Activated T-helper 17 cell treated with anti-CD3 and anti-CD28 coated beads, Interleukin-2, amount 50 U/mL, for 72 hours (primary cell): ENCODE measurements around the gene ALDH2. TPM values are rescaled to one million over a fixed set of nuclear protein-coding genes. Genes with fewer than 3 reads are reported as not detected.
A peak's percentile ranks its signal among the peaks of the same experiment; 100 is the strongest.
"Not testable (repeated sequence)": the region's sequence is repeated elsewhere in the genome, so short reads cannot be mapped to it uniquely, and the experiment has no call there.

Source experiments
- ATAC-seq: fragments of 150-1000 bp; cut with Tn5 transposase; replicated peaks from 2 replicates; pipeline ENCODE4 v1.10.0; 2021; ENCODE audit warnings: mild to moderate bottlenecking, moderate library complexity
- H3K27ac Mint-ChIP-seq: one replicate; pipeline ENCODE4 v1.8.0; 2022; ENCODE audit warnings: mixed read lengths
- H3K27me3 Mint-ChIP-seq: one replicate; pipeline ENCODE4 v1.8.0; 2022; ENCODE audit warnings: mixed read lengths
- H3K36me3 Mint-ChIP-seq: one replicate; pipeline ENCODE4 v1.8.0; 2022; ENCODE audit warnings: low read depth, mild to moderate bottlenecking, mixed read lengths
- H3K4me1 Mint-ChIP-seq: one replicate; pipeline ENCODE4 v1.8.0; 2022; ENCODE audit warnings: mixed read lengths
- H3K4me3 Mint-ChIP-seq: one replicate; pipeline ENCODE4 v1.8.0; 2022; ENCODE audit warnings: mild to moderate bottlenecking, mixed read lengths
- H3K9me3 Mint-ChIP-seq: one replicate; pipeline ENCODE4 v1.8.0; 2022; ENCODE audit warnings: mixed read lengths
- total RNA-seq, 2 donors: library from RNA; stranded (reverse); gene quantifications; one replicate each; pipeline ENCODE4 v1.2.3, GENCODE V29; 2022

ALDH2 gene
- total RNA-seq, 2 donors from 2014 or later: 0.43 to 2.0 TPM

- ATAC-seq: no peak
- Mint-ChIP-seq H3K27ac (no peak overlapping the region), H3K4me1 (no peaks in the 10 kb centered on the region), H3K36me3 (no peaks in the 10 kb centered on the region), H3K4me3 (no peak overlapping the region), H3K27me3 (no peaks in the 10 kb centered on the region), H3K9me3 (no peaks in the 10 kb centered on the region)
Measured at GRCh38 chr12:111789779-111790178, 23.0 kb downstream of the ALDH2 start.

DNA sequence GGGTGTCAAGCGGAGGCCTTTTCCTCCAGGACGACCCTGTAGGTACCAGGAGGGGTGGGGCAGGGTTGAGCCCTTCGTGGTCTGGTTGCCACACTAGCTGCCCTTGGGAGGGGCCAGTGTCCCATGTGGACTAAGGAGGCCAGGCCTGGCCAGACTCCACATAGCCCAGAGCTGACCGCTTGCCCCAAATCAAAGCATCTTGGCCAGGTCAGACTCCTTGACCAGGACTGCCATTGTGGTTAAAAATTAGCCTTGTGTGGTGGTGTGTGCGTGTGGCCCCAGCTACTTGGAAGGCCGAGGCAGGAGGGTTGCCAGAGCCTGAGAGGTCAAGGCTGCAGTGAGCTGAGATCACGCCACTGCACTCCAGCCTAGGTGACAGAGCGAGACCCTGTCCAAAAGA, 24.8 kb downstream of the ALDH2 start:
- Mint-ChIP-seq H3K4me1 (no peaks in the 10 kb centered on the region), H3K36me3 (no peaks in the 10 kb centered on the region), H3K9me3 (no peaks in the 10 kb centered on the region), H3K27ac (no peak overlapping the region), H3K4me3 (no peak overlapping the region), H3K27me3 (no peaks in the 10 kb centered on the region)
- no peak for ATAC-seq

DNA sequence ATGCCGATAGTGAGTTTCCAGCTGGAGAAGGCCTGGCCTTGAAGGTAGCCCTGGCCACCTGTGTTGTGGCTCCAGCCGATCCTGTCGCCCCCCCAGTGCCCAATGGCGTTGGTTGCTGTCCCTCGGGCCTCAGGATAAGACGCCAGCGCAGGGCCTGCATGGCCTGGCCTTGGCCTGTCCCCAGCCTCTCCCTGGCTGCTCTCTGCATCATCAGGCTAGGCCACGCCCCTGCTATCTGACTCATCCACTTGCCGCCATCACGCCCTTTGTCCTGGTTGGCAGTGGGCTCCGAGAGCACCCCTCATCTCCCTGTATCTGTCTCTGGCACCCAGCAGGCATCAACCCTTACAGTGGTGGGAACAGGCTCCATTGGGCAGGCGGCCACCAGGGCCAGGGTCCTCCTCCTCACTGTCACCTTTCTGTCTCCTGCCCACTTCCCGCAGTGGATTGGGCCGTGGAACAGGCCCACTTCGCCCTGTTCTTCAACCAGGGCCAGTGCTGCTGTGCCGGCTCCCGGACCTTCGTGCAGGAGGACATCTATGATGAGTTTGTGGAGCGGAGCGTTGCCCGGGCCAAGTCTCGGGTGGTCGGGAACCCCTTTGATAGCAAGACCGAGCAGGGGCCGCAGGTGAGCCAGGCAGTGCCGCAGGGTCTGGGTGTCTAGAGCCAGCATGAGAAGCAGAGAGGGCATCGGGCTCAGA, 25.6 kb downstream of the ALDH2 start:
- ATAC-seq: no peak
- no peak overlapping the region for H3K27ac Mint-ChIP-seq
- no peaks in the 10 kb centered on the region for H3K36me3 Mint-ChIP-seq
- H3K4me3 Mint-ChIP-seq: no peak overlapping the region
- H3K4me1 Mint-ChIP-seq: no peaks in the 10 kb centered on the region
- no peaks in the 10 kb centered on the region for H3K9me3 Mint-ChIP-seq
- H3K27me3 Mint-ChIP-seq: no peaks in the 10 kb centered on the region

GRCh38 chr12:111792856-111793235, 26.1 kb downstream of the ALDH2 start:
- H3K36me3 Mint-ChIP-seq: no peaks in the 10 kb centered on the region
- ATAC-seq: no peak

GRCh38 chr12:111798182-111798581, 31.4 kb downstream of the ALDH2 start:
- no peaks in the 10 kb centered on the region for H3K27me3 Mint-ChIP-seq
- H3K27ac Mint-ChIP-seq: no peak overlapping the region
- no peak overlapping the region for H3K4me3 Mint-ChIP-seq
- H3K36me3 Mint-ChIP-seq: no peaks in the 10 kb centered on the region
- H3K4me1 Mint-ChIP-seq: no peaks in the 10 kb centered on the region
- no peaks in the 10 kb centered on the region for H3K9me3 Mint-ChIP-seq
- ATAC-seq: no peak

More at GRCh38 chr12:111792856-111793235, 26.1 kb downstream of the ALDH2 start:
- H3K4me1 Mint-ChIP-seq: no peaks in the 10 kb centered on the region
- no peaks in the 10 kb centered on the region for H3K27me3 Mint-ChIP-seq
- no peaks in the 10 kb centered on the region for H3K9me3 Mint-ChIP-seq
- no peak overlapping the region for H3K27ac Mint-ChIP-seq
- H3K4me3 Mint-ChIP-seq: no peak overlapping the region

- Mint-ChIP-seq H3K9me3 (no peaks in the 10 kb centered on the region), H3K27ac (no peak overlapping the region), H3K27me3 (no peaks in the 10 kb centered on the region), H3K4me1 (no peaks in the 10 kb centered on the region), H3K4me3 (no peak overlapping the region), H3K36me3 (no peaks in the 10 kb centered on the region)
- ATAC-seq: no peak
Measured at GRCh38 chr12:111799758-111800157, 33.0 kb downstream of the ALDH2 start.

DNA sequence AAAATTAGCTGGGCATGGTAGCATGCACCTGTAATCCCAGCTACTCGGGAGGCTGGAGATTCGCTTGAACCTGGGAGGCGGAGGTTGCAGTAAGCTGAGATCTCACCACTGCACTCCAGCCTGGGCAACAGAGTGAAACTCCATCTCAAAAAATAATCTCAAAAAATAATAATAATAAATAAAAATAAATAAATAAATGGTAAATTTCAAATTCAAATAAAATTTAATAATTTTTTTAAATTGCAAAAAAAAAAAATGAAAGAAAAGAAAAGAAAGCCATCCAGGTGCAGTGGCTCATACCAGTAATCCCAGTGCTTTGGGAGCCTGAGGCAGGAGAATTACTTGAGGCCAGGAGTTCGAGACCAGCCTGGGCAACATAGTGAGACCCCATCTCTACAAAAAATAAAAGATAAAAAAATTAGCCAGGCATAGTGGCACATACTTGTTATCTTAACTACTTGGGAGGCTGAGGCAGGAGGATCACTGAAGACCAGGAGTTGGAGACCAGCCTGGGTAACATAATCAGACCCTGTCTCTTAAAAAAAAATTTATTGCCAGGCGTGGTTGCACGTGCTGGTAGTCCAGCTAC, 36.4 kb downstream of the ALDH2 start:
- H3K27me3 Mint-ChIP-seq: no peaks in the 10 kb centered on the region
- H3K4me1 Mint-ChIP-seq: no peaks in the 10 kb centered on the region
- no peaks in the 10 kb centered on the region for H3K9me3 Mint-ChIP-seq
- no peaks in the 10 kb centered on the region for H3K36me3 Mint-ChIP-seq
- no peak overlapping the region for H3K4me3 Mint-ChIP-seq
- ATAC-seq: no peak
- H3K27ac Mint-ChIP-seq: no peak overlapping the region

DNA sequence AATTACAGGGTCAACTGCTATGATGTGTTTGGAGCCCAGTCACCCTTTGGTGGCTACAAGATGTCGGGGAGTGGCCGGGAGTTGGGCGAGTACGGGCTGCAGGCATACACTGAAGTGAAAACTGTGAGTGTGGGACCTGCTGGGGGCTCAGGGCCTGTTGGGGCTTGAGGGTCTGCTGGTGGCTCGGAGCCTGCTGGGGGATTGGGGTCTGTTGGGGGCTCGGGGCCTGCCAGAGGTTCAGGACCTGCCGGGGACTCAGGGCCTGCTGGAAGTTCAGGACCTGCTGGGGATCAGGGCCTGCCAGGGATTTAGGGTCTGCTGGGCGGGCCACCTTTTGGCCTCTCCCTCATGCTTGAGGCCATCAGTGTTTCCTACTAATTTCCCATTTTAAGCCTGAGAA, 37.1 kb downstream of the ALDH2 start:
- ATAC-seq: no peak
- Mint-ChIP-seq H3K27ac (no peak overlapping the region), H3K4me1 (no peaks in the 10 kb centered on the region), H3K9me3 (no peaks in the 10 kb centered on the region), H3K4me3 (no peak overlapping the region), H3K27me3 (no peaks in the 10 kb centered on the region), H3K36me3 (no peaks in the 10 kb centered on the region)

- no peak overlapping the region for H3K4me3 Mint-ChIP-seq
- no peak for ATAC-seq
- no peaks in the 10 kb centered on the region for H3K36me3 Mint-ChIP-seq
- no peaks in the 10 kb centered on the region for H3K9me3 Mint-ChIP-seq
- no peak overlapping the region for H3K27ac Mint-ChIP-seq
- H3K27me3 Mint-ChIP-seq: no peaks in the 10 kb centered on the region
- H3K4me1 Mint-ChIP-seq: no peaks in the 10 kb centered on the region
Measured at GRCh38 chr12:111806304-111806703, 39.6 kb downstream of the ALDH2 start.

GRCh38 chr12:111807232-111807631, 40.5 kb downstream of the ALDH2 start:
- H3K27me3 Mint-ChIP-seq: no peaks in the 10 kb centered on the region
- no peak for ATAC-seq
- no peak overlapping the region for H3K27ac Mint-ChIP-seq
- H3K4me1 Mint-ChIP-seq: no peaks in the 10 kb centered on the region
- no peak overlapping the region for H3K4me3 Mint-ChIP-seq
- H3K9me3 Mint-ChIP-seq: no peaks in the 10 kb centered on the region
- no peaks in the 10 kb centered on the region for H3K36me3 Mint-ChIP-seq

DNA sequence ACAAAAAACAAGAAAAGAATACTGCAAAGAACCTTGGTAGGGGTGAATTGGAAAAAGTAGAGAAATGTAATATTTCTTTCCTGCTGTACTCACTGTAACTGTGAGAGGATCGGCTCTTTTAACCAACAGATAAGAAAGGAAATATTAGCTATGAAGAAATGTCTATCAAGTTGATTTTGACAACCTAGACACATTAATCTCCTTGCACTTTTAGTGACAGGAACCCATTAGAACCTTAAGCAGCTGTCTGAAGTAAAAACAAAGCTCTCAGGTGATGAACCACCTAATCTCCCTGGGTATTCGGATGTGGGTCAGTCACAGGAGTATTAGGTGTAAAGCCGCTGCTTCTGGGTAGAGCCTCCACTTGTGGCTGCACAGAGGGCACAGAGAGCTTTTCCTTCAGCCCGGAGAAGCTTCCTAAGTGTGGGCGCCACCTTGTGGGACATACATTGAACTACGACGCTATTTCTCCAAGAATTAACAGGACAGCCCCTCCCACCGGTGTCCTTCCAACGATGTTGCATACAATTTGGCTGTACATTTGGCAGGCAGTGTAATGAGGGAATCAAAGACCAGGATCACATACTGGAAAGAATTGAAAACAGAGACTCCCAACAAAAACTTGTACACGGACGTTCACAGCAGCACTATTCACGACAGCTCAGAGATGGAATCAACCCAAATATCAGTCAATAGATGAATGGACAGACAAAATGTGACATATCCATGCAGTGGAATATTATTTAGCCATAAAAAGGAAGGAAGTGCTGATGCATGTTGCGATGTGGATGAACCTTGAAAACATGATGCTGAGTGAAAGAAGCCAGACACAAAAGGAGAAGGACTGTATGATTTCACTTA, 46.4 kb downstream of the ALDH2 start:
- no peaks in the 10 kb centered on the region for H3K36me3 Mint-ChIP-seq
- no peak overlapping the region for H3K4me3 Mint-ChIP-seq
- H3K27me3 Mint-ChIP-seq: no peaks in the 10 kb centered on the region
- H3K4me1 Mint-ChIP-seq: peaks cover 6% of the 10 kb centered on the region
- peak; percentile 90 for ATAC-seq
- H3K27ac Mint-ChIP-seq: no peak overlapping the region
- H3K9me3 Mint-ChIP-seq: no peaks in the 10 kb centered on the region

DNA sequence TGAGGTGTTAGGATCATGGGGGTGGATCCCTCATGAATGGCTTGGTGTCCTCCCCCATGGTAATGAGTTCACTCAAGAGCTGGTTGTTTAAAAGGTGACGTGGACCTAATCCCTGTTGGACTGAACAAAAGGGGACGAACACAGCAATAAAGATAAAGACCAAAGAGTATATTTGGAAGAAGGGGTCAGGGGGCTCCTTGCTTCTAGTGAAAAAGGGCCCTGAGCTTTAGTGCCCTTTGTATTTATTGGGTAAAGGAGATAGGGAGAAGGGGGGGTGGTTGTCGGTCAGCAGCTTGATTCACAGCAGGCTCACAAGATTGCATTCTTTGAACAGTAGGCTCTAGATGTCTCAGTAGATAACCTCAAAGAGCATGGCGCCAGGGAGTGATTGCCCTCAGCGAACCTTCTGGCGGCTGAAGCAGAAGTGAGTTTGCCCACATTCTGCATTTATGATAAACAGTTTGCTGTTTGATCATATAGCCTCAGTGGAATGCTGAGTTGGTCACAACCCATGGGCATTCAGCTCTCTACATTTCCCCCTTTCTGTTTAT, 49.4 kb downstream of the ALDH2 start:
- Mint-ChIP-seq H3K4me3 (no peak overlapping the region), H3K27ac (no peak overlapping the region), H3K9me3 (no peaks in the 10 kb centered on the region), H3K27me3 (peaks cover 4% of the 10 kb centered on the region), H3K36me3 (no peaks in the 10 kb centered on the region), H3K4me1 (peaks cover 6% of the 10 kb centered on the region)
- no peak for ATAC-seq

DNA sequence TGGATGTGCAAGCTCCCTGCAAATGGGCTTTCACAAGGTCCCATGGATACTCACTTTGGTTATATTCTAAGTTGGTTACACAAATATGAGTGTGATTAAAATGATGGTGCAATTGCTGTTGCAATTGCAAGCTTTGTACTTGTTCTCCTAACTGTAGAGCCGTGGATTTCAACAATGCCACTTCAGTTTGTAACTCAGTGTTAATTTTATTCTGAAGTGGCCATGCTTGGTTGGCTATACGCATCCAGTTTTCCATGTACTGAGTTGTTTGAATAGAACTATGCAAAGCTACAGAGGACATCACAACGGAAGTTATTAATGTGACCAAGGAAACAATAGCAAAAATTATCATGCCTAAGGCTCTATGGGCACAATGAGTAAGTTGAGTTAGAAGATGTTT, 50.2 kb downstream of the ALDH2 start:
- H3K9me3 Mint-ChIP-seq, H3K4me3 Mint-ChIP-seq, ATAC-seq, H3K4me1 Mint-ChIP-seq, H3K27me3 Mint-ChIP-seq, H3K27ac Mint-ChIP-seq, H3K36me3 Mint-ChIP-seq: not testable (repeated sequence)

DNA sequence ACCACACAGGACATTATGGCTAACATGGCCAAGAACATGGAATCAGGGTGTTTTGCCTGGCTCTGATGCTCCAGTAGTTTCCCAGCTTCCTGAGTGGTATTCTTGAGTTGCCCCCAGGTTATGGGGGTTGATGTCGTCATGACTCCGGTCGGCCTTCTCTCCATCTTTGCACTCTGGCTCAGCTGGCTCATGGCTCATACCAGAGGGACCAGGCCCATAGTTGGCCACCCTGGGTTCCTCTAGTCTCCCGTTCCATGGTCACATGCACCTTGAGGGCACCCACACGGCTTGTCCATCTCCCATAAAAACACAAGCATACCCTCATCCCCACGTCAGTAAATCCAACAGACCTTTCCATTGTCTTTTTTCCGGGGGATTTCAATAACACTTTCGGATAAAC, 51.6 kb downstream of the ALDH2 start:
- Mint-ChIP-seq H3K27me3 (peaks cover 4% of the 10 kb centered on the region), H3K9me3 (no peaks in the 10 kb centered on the region), H3K36me3 (no peaks in the 10 kb centered on the region), H3K4me3 (no peak overlapping the region), H3K4me1 (peaks cover 1% of the 10 kb centered on the region), H3K27ac (no peak overlapping the region)
- no peak for ATAC-seq
